Endodermal cell (in vitro differentiated cells): ENCODE results near the gene LIN9. TPM values are rescaled to one million over a fixed set of nuclear protein-coding genes. Genes with fewer than 3 reads are reported as not detected.

Experiments
- DNase-seq: peaks from one replicate; pipeline ENCODE4 v3.0.0-alpha.2; 2017
- H3K27ac ChIP-seq: 2 replicates; pipeline ENCODE4 v1.5.1; 2013; ENCODE audit warnings: mild to moderate bottlenecking, low read depth, low read length, moderate library complexity
- H3K27me3 ChIP-seq: 2 replicates; pipeline ENCODE4 v1.6.1; 2013; ENCODE audit warnings: mild to moderate bottlenecking, low read length, moderate library complexity; ENCODE audit not compliant: insufficient read depth, control insufficient read depth, poor library complexity, severe bottlenecking
- H3K36me3 ChIP-seq: 2 replicates; pipeline ENCODE4 v1.7.0; 2013; ENCODE audit warnings: mild to moderate bottlenecking, low read length, moderate library complexity; ENCODE audit not compliant: control insufficient read depth, insufficient read depth
- H3K4me1 ChIP-seq: one replicate; pipeline ENCODE4 v1.7.0; 2013; ENCODE audit warnings: low read length; ENCODE audit not compliant: control insufficient read depth, insufficient read depth
- H3K4me3 ChIP-seq: 2 replicates; pipeline ENCODE4 v1.5.1; 2013; ENCODE audit warnings: mild to moderate bottlenecking, low read length, moderate library complexity
- H3K9ac ChIP-seq: 2 replicates; pipeline ENCODE4 v1.6.1; 2013; ENCODE audit warnings: mild to moderate bottlenecking, low read length, moderate library complexity; ENCODE audit not compliant: poor library complexity, severe bottlenecking; ENCODE audit errors: extremely low read depth
- H3K9me3 ChIP-seq: 2 replicates; pipeline ENCODE4 v1.6.1; 2013; ENCODE audit warnings: mild to moderate bottlenecking, low read length, moderate library complexity; ENCODE audit not compliant: control insufficient read depth
- H3K27ac Mint-ChIP-seq: 2 replicates; pipeline ENCODE4 v1.8.0; 2020; ENCODE audit warnings: mixed read lengths
- H3K27me3 Mint-ChIP-seq: 2 replicates; pipeline ENCODE4 v1.8.0; 2021; ENCODE audit warnings: mild to moderate bottlenecking, mixed read lengths; ENCODE audit not compliant: insufficient read depth
- H3K36me3 Mint-ChIP-seq: 2 replicates; pipeline ENCODE4 v1.8.0; 2020; ENCODE audit warnings: low read depth, mixed read lengths
- H3K4me1 Mint-ChIP-seq: 2 replicates; pipeline ENCODE4 v1.8.0; 2020; ENCODE audit warnings: mixed read lengths
- H3K4me3 Mint-ChIP-seq: 2 replicates; pipeline ENCODE4 v1.8.0; 2020; ENCODE audit warnings: mild to moderate bottlenecking, moderate library complexity, mixed read lengths
- H3K9me3 Mint-ChIP-seq: 2 replicates; pipeline ENCODE4 v1.8.0; 2020; ENCODE audit warnings: mild to moderate bottlenecking, mixed read lengths
- WGBS, 2 experiments: methylation state at CpG; one replicate each; pipeline versions ENCODE4 v1.1.5 to v1.1.7; 2013; ENCODE audit warnings: missing lambda C conversion rate in 2 of 2, mixed read lengths in 1 of 2; ENCODE audit not compliant: insufficient coverage in 1 of 2, insufficient read length in 1 of 2; 5-methylcytosine and 5-hydroxymethylcytosine counted together
- long read RNA-seq, 4 experiments: library from polyadenylated mRNA in 2 of 4; library from RNA in 1 of 4; library from capped mRNA in 1 of 4; stranded (forward) in 3 of 4; unstranded in 1 of 4; transcript quantifications; one replicate each; pipeline ENCODE4 v2.0.0, GENCODE V29; 2020 to 2021; ENCODE audit warnings: inconsistent platforms in 1 of 4
- polyA plus RNA-seq, 2 experiments: library from polyadenylated mRNA; stranded (reverse); fragments of 50-300 nt; gene quantifications; one replicate each; pipeline ENCODE4 v1.2.3, GENCODE V29; 2013
- total RNA-seq, 2 donors: library from RNA; stranded (reverse); fragmentation: NEBNext Ultra II Directional in 1 of 2; extraction: Animal tissue kit (Norgen Biotek cat#: 25700) in 1 of 2; gene quantifications; 2 replicates in 1 of 2; 3 replicates in 1 of 2; pipeline ENCODE4 v1.2.1, GENCODE V29; 2021
- TF ChIP-seq, protein P1 (sequence below): fragments of 200-600 bp; sonication (generic); conservative IDR thresholded peaks from 2 replicates; pipeline ENCODE4 v1.5.0; 2021; ENCODE audit warnings: antibody characterized with exemption, mild to moderate bottlenecking

Gene LIN9, protein sequence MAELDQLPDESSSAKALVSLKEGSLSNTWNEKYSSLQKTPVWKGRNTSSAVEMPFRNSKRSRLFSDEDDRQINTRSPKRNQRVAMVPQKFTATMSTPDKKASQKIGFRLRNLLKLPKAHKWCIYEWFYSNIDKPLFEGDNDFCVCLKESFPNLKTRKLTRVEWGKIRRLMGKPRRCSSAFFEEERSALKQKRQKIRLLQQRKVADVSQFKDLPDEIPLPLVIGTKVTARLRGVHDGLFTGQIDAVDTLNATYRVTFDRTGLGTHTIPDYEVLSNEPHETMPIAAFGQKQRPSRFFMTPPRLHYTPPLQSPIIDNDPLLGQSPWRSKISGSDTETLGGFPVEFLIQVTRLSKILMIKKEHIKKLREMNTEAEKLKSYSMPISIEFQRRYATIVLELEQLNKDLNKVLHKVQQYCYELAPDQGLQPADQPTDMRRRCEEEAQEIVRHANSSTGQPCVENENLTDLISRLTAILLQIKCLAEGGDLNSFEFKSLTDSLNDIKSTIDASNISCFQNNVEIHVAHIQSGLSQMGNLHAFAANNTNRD
- total RNA-seq, result 10 to 100 TPM in 1 of 2 donors, 1 to 10 TPM in 1; 9.9 to 11.3 TPM
- polyA plus RNA-seq (2013, experiment 1 of 2), result 15.9 TPM
- polyA plus RNA-seq (2013, experiment 2 of 2), result 15.4 TPM
- long read RNA-seq, experiment 1, partial matches to known transcripts, result 0 of 5 reads
- long read RNA-seq, experiment 1, other reads (novel, unspliced or antisense), result 4 of 5 reads
- long read RNA-seq, experiment 2, transcript LIN9-201 (15 exons, 3,567 nt), result major isoform, 8 of 16 reads
- long read RNA-seq, experiment 2, partial matches to known transcripts, result 0 of 16 reads
- long read RNA-seq, experiment 2, other reads (novel, unspliced or antisense), result 4 of 16 reads
- long read RNA-seq, experiment 3, transcript LIN9-204 (14 exons, 2,909 nt), result minor isoform, 9 of 49 reads
- long read RNA-seq, experiment 3, transcript LIN9-201 (15 exons, 3,567 nt), result major isoform, 26 of 49 reads
- long read RNA-seq, experiment 3, partial matches to known transcripts, result 4 of 49 reads
- long read RNA-seq, experiment 3, other reads (novel, unspliced or antisense), result 9 of 49 reads
- long read RNA-seq, experiment 4, partial matches to known transcripts, result 2 of 6 reads
- long read RNA-seq, experiment 4, other reads (novel, unspliced or antisense), result 1 of 6 reads

DNA sequence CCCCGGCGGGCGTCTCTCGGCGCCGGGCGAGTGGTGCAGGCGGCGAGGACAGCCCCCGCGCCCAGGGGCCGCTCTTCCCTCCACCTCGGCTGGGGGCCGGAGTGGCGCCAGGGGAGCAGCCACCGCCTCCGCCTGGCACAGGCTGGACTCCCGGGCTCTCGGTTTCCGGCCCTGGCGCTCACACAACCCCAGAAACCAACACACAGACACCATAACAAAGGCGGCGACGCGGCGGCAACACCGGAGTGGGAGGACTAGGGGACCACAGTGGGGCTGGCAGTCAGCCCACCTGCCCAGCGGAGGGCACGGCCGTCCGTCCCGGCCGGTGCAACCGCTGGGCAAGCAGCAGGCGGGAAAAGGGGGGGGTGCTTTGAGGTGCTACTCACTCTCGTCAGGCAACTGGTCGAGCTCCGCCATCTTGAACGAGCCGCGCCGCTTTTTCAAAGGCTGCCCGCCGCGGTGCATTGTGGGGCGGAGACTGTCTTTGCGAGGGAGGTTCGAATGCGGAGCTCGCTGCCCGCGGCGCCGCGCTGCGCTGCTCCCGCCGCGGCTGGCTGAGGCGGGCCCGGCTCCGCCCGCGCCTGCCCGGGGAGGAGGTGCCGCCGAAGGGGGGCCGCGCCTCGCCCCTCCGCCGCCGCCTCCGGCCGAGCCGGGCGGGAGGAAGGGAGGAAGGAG, at the start of gene LIN9:
TSS of gene LIN9 (minus strand) at position 442 of the 675 bp plus-strand sequence. CDS start at position 417, 25 bp downstream.
- Histone ChIP-seq H3K9me3 (peaks cover 2% of the 10 kb centered on the region), H3K4me1 (no peaks in the 10 kb centered on the region), H3K36me3 (no peaks in the 10 kb centered on the region), H3K27ac (peak within 1 kb of the TSS; percentile 89), H3K9ac (peak within 1 kb of the TSS; percentile 94), H3K4me3 (peak within 1 kb of the TSS; percentile 94), H3K27me3 (peaks cover 32% of the 10 kb centered on the region)
- Mint-ChIP-seq H3K4me1 (peaks cover 26% of the 10 kb centered on the region), H3K27ac (peak within 1 kb of the TSS; percentile 94), H3K36me3 (no peaks in the 10 kb centered on the region), H3K4me3 (peak within 1 kb of the TSS; percentile 85), H3K9me3 (peaks cover 1% of the 10 kb centered on the region), H3K27me3 (peaks cover 24% of the 10 kb centered on the region)
- TF ChIP-seq, protein P1, sequence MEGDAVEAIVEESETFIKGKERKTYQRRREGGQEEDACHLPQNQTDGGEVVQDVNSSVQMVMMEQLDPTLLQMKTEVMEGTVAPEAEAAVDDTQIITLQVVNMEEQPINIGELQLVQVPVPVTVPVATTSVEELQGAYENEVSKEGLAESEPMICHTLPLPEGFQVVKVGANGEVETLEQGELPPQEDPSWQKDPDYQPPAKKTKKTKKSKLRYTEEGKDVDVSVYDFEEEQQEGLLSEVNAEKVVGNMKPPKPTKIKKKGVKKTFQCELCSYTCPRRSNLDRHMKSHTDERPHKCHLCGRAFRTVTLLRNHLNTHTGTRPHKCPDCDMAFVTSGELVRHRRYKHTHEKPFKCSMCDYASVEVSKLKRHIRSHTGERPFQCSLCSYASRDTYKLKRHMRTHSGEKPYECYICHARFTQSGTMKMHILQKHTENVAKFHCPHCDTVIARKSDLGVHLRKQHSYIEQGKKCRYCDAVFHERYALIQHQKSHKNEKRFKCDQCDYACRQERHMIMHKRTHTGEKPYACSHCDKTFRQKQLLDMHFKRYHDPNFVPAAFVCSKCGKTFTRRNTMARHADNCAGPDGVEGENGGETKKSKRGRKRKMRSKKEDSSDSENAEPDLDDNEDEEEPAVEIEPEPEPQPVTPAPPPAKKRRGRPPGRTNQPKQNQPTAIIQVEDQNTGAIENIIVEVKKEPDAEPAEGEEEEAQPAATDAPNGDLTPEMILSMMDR, result no peak
- WGBS, 2 experiments, result 0% methylated on average over 18 to 77 of the region's 77 CpGs
- peak; percentile 99 for DNase-seq

DNA sequence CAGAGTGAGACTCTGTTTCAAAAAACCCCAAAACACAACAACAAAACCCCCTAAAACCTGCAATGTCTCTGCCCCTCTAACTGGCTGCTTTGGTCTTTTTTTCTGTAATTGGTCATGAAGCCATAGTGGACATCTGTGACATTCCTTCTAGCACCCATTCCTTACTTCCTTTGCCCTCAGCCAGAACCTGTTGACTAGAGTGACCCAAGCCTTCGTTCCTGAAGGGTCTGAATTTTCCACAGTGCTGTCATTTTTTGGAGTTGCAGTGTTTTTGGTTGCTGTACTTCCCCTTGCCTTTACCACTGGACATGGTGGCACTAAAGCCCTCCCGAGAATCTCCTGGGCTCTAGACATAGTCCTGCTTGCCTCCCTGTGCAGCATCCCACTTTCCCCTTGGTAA, 48.5 kb upstream of the LIN9 start:
- Histone ChIP-seq H3K9ac (no peak overlapping the region), H3K4me1 (no peaks in the 10 kb centered on the region), H3K27me3 (no peaks in the 10 kb centered on the region), H3K9me3 (no peaks in the 10 kb centered on the region), H3K36me3 (peaks cover 46% of the 10 kb centered on the region), H3K27ac (no peak overlapping the region), H3K4me3 (no peak overlapping the region)
- H3K4me3 Mint-ChIP-seq, result no peak overlapping the region
- no peaks in the 10 kb centered on the region for H3K9me3 Mint-ChIP-seq
- H3K27me3 Mint-ChIP-seq, result no peaks in the 10 kb centered on the region
- no peak for DNase-seq
- peaks cover 57% of the 10 kb centered on the region for H3K36me3 Mint-ChIP-seq
- no peak overlapping the region for H3K27ac Mint-ChIP-seq
- 99 to 100% methylated on average over 2 of the region's 2 CpGs for WGBS, 2 experiments
- TF ChIP-seq, protein P1, result no peak
- H3K4me1 Mint-ChIP-seq, result no peaks in the 10 kb centered on the region
